Measurements from ENCODE around the gene BNIP3. TPM values are rescaled to one million over a fixed set of nuclear protein-coding genes. Genes with fewer than 3 reads are reported as not detected.
"Not testable (repeated sequence)": the region's sequence is repeated elsewhere in the genome, so short reads cannot be mapped to it uniquely, and the experiment has no call there.

Gene BNIP3
- total RNA-seq, 4 donors from 2014 or later = 81.2 to 162 (median 135) TPM

DNA sequence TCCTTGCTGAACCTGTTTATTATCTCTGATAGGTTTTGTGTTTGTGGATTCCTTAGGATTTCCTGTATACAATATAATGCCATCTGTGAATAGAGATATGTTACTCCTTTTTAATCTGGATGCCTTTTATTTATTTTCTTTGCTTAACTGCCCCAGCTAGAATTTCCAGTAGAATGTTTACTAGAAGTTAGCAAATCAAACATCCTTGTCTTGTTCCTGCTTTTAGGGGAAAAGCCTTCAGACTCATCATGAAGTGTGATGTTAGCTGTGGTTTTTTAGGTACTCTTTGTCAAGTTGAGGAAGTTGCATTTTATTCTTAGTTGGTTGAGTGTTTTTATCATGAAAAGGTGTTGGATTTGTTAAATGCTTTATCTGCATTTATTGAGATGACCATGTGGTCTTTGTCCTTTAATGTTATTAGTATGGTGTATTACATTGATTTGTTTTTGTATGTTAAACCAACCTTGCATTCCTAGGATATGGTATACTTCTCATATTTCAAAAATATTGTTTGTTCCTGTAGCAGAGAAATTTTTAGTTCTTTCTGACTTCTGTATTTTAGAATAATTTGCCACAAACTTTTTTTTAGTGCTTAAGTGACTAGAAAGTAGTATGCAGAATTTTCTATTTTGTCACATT, 56.6 kb downstream of the BNIP3 start:
- H3K9me3 ChIP-seq = peaks cover 10% of the 10 kb centered on the region
- peaks cover 24% of the 10 kb centered on the region for H3K4me1 ChIP-seq
- no peak overlapping the region for H3K27ac ChIP-seq
- no peak overlapping the region for H3K4me3 ChIP-seq
- no peak for TF ChIP-seq POLR2AphosphoS5 (IDR thresholded peaks at IDR 0.05)
- TF ChIP-seq EP300 (IDR thresholded peaks at IDR 0.05) = no peak
- TF ChIP-seq POLR2A (IDR thresholded peaks at IDR 0.05) = no peak
- TF ChIP-seq, protein P1, sequence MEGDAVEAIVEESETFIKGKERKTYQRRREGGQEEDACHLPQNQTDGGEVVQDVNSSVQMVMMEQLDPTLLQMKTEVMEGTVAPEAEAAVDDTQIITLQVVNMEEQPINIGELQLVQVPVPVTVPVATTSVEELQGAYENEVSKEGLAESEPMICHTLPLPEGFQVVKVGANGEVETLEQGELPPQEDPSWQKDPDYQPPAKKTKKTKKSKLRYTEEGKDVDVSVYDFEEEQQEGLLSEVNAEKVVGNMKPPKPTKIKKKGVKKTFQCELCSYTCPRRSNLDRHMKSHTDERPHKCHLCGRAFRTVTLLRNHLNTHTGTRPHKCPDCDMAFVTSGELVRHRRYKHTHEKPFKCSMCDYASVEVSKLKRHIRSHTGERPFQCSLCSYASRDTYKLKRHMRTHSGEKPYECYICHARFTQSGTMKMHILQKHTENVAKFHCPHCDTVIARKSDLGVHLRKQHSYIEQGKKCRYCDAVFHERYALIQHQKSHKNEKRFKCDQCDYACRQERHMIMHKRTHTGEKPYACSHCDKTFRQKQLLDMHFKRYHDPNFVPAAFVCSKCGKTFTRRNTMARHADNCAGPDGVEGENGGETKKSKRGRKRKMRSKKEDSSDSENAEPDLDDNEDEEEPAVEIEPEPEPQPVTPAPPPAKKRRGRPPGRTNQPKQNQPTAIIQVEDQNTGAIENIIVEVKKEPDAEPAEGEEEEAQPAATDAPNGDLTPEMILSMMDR (IDR thresholded peaks at IDR 0.05) = no peak
- no peaks in the 10 kb centered on the region for H3K36me3 ChIP-seq
- no peak for DNase-seq (ENCODE audit: low spot score in 2 of 2)
- no peaks in the 10 kb centered on the region for H3K27me3 ChIP-seq

DNA sequence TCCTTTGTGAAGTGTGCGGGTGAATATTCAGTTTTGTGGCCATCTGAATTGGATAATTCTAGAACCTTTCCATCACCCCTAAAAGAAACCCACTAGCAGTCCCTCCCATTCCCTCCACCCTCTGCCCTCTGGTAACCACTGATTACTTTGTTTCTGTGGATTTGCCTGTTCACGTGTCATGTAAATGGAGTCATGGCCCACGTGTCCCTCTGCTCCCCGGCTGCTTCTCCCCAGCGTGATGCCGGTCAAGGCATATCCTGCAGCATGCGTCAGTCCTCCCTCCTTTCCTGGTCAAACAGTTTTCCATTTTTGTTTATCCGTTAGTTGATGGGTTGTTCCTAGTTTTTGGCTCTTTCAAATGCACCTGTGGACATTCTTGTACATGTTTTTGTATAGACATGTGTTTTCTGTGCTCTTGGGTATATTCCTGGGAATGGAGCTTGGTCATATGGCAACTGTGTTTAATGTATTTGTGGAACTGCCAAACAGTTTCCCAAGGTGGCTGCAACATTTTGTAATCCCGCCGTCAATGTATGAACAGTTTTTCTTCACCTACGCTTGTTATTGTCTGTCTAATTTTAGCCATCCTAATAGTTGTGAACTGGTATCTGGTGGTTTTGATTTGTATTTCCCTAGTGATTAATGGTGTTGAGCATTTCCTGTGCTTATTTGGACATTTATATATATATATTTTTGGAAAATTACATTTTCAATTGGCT, 58.5 kb downstream of the BNIP3 start:
- peaks cover 16% of the 10 kb centered on the region for H3K4me1 ChIP-seq
- no peak overlapping the region for H3K27ac ChIP-seq
- no peaks in the 10 kb centered on the region for H3K27me3 ChIP-seq
- WGBS = 92% methylated on average over 11 of the region's 11 CpGs
- H3K9me3 ChIP-seq = peaks cover 10% of the 10 kb centered on the region
- H3K4me3 ChIP-seq = no peak overlapping the region
- TF ChIP-seq EP300 (IDR thresholded peaks at IDR 0.05) = no peak
- TF ChIP-seq POLR2A (IDR thresholded peaks at IDR 0.05) = no peak
- TF ChIP-seq, protein P1 (IDR thresholded peaks at IDR 0.05) = no peak
- no peak for TF ChIP-seq POLR2AphosphoS5 (IDR thresholded peaks at IDR 0.05)
- DNase-seq (ENCODE audit: low spot score in 2 of 2) = peak in 1 of 2 donors; percentile 1
- no peaks in the 10 kb centered on the region for H3K36me3 ChIP-seq

DNA sequence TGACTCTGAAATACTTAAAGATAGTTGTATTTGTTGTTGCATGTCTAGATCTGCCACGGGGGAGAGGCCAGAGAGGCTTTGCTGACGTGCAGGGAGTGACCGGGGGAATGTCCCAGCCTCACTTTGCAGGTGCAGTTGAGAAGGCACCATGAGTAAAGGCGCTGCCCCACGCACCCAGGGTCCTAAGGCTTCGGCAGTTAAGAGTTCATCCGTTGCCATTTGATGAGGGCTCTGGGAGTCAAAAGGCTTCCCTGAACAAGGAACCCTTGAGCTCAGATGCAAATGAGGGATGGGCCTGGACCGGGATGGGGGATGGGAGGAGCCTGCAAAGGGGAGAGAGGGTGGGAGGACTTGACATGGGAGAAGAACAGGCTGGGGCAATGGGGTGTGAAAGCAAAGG, 60.5 kb downstream of the BNIP3 start:
- H3K27ac ChIP-seq = no peak overlapping the region
- H3K9me3 ChIP-seq = peaks cover 10% of the 10 kb centered on the region
- H3K4me3 ChIP-seq = no peak overlapping the region
- TF ChIP-seq POLR2AphosphoS5 (IDR thresholded peaks at IDR 0.05) = no peak
- TF ChIP-seq, protein P1 (IDR thresholded peaks at IDR 0.05) = no peak
- no peak for TF ChIP-seq POLR2A (IDR thresholded peaks at IDR 0.05)
- TF ChIP-seq EP300 (IDR thresholded peaks at IDR 0.05) = no peak
- H3K36me3 ChIP-seq = no peaks in the 10 kb centered on the region
- H3K27me3 ChIP-seq = no peaks in the 10 kb centered on the region
- 52% methylated on average over 8 of the region's 8 CpGs for WGBS
- DNase-seq (ENCODE audit: low spot score in 2 of 2) = no peak
- H3K4me1 ChIP-seq = peaks cover 11% of the 10 kb centered on the region

DNA sequence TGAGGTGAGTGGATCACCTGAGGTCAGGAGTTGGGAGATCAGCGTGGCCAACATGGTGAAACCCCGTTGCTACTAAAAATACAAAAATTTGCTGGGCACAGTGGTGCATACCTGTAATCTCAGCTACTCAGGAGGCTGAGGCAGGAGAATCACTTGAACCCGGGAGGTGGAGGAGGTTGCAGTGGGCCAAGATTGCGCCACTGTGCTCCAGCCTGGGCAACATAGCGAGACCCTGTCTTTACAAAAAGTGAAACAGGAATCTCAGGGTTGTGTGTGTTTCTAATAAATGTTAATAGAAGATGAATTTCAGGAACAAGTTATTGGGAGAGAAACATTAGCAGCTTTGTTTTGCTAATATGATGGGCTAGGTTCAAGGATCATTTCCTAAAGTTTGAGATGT, 61.0 kb downstream of the BNIP3 start:
- no peak for DNase-seq (ENCODE audit: low spot score in 2 of 2)
- Histone ChIP-seq H3K36me3 (no peaks in the 10 kb centered on the region), H3K4me1 (peaks cover 11% of the 10 kb centered on the region), H3K9me3 (peaks cover 9% of the 10 kb centered on the region), H3K4me3 (no peak overlapping the region), H3K27ac (no peak overlapping the region), H3K27me3 (no peaks in the 10 kb centered on the region)
- TF ChIP-seq, protein P1 (IDR thresholded peaks at IDR 0.05) = no peak
- TF ChIP-seq POLR2A (IDR thresholded peaks at IDR 0.05) = no peak
- TF ChIP-seq EP300 (IDR thresholded peaks at IDR 0.05) = no peak
- no peak for TF ChIP-seq POLR2AphosphoS5 (IDR thresholded peaks at IDR 0.05)
- 89% methylated on average over 5 of the region's 5 CpGs for WGBS

DNA sequence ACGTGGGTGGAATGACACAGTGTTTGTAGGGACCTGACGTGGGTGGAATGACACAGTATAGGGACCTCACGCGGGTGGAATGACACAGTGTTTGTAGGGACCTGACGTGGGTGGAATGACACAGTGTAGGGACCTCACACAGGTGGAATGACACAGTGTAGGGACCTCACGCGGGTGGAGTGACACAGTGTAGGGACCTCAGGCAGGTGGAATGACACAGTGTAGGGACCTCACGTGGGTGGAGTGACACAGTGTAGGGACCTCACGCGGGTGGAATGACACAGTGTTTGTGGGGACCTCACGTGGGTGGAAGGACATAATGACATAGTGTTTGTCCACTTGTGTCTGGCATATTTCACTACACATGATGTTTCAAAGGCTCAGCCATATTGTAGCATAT, 61.6 kb downstream of the BNIP3 start:
- Histone ChIP-seq H3K36me3 (no peaks in the 10 kb centered on the region), H3K27ac (no peak overlapping the region), H3K4me1 (peaks cover 11% of the 10 kb centered on the region), H3K9me3 (peaks cover 4% of the 10 kb centered on the region), H3K27me3 (no peaks in the 10 kb centered on the region), H3K4me3 (no peak overlapping the region)
- TF ChIP-seq, protein P1 (IDR thresholded peaks at IDR 0.05) = no peak
- no peak for TF ChIP-seq EP300 (IDR thresholded peaks at IDR 0.05)
- no peak for DNase-seq (ENCODE audit: low spot score in 2 of 2)
- 89% methylated on average over 11 of the region's 11 CpGs for WGBS

DNA sequence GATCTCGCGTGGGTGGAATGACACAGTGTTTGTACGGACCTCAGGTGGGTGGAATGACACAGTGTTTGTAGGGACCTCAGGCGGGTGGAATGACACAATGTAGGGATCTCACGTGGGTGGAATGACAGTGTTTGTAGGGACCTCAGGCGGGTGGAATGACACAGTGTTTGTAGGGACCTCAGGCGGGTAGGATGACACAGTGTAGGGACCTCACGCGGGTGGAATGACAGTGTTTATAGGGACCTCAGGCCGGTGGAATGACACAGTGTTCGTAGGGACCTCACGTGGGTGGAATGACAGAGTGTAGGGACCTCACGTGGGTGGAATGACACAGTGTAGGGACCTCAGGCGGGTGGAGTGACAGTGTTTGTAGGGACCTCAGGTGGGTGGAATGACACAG, 62.3 kb downstream of the BNIP3 start:
- not testable (repeated sequence) for DNase-seq (ENCODE audit: low spot score in 2 of 2)

More for the DNA sequence above, 62.3 kb downstream of the BNIP3 start:
- 86% methylated on average over 14 of the region's 14 CpGs for WGBS
- H3K27ac ChIP-seq, H3K36me3 ChIP-seq, H3K27me3 ChIP-seq, H3K4me3 ChIP-seq, H3K9me3 ChIP-seq: not testable (repeated sequence)
- H3K4me1 ChIP-seq = peaks cover 11% of the 10 kb centered on the region

Measured in suprapubic skin (tissue), 4 donors.